SK-N-SH treated with all-trans-retinoic acid at 6 μM for 48 hours (cell line): ENCODE measurements around the gene RBM19.

Experiments used
- ARNTL ChIP-seq: fragments of 450-650 bp; formaldehyde crosslinking; IDR thresholded peaks from 2 replicates; pipeline ENCODE4 v1.5.0; 2020; ENCODE audit warnings: low read depth, mild to moderate bottlenecking, moderate library complexity, borderline replicate concordance
- CSDC2 ChIP-seq: fragments of 250-450 bp; sonication (Bioruptor Pico); IDR thresholded peaks from 2 replicates; pipeline ENCODE4 v1.5.0; 2020; ENCODE audit warnings: mild to moderate bottlenecking, moderate library complexity
- PPARA ChIP-seq: fragments of 250-450 bp; sonication (Bioruptor Pico); IDR thresholded peaks from 2 replicates; pipeline ENCODE4 v1.5.0; 2020; ENCODE audit warnings: mild to moderate bottlenecking, borderline replicate concordance
- RARB ChIP-seq: fragments of 250-450 bp; sonication (Bioruptor Pico); IDR thresholded peaks from 2 replicates; pipeline ENCODE4 v1.8.0; 2021; ENCODE audit warnings: mild to moderate bottlenecking, moderate library complexity
- TCF4 ChIP-seq: fragments of 250-450 bp; sonication (Bioruptor Pico); IDR thresholded peaks from 2 replicates; pipeline ENCODE4 v1.8.0; 2021; ENCODE audit warnings: mild to moderate bottlenecking, moderate library complexity, borderline replicate concordance
- ZFP3 ChIP-seq: fragments of 250-450 bp; sonication (Bioruptor Pico); IDR thresholded peaks from 2 replicates; pipeline ENCODE4 v1.5.0; 2020; ENCODE audit warnings: mild to moderate bottlenecking, moderate library complexity
- ZNF565 ChIP-seq: fragments of 450-650 bp; formaldehyde crosslinking; conservative IDR thresholded peaks from 2 replicates; pipeline ENCODE4 v1.5.0; 2020; ENCODE audit warnings: low read depth, mild to moderate bottlenecking, moderate library complexity
- ZNF70 ChIP-seq: fragments of 450-650 bp; formaldehyde crosslinking; IDR thresholded peaks from 2 replicates; pipeline ENCODE4 v1.5.0; 2020; ENCODE audit warnings: mild to moderate bottlenecking, moderate library complexity
- ZNF8 ChIP-seq: fragments of 450-650 bp; formaldehyde crosslinking; IDR thresholded peaks from 2 replicates; pipeline ENCODE4 v1.5.0; 2020; ENCODE audit warnings: mild to moderate bottlenecking, moderate library complexity
- TF ChIP-seq, protein P1 (sequence below): fragments of 250-450 bp; sonication (Bioruptor Pico); IDR thresholded peaks from 2 replicates; pipeline ENCODE4 v1.5.1; 2020; ENCODE audit warnings: low read depth, mild to moderate bottlenecking, moderate library complexity
- TF ChIP-seq, protein P2 (sequence below): fragments of 250-450 bp; sonication (Bioruptor Pico); IDR thresholded peaks from 2 replicates; pipeline ENCODE4 v1.8.0; 2020; ENCODE audit warnings: mild to moderate bottlenecking, moderate library complexity, borderline replicate concordance

DNA sequence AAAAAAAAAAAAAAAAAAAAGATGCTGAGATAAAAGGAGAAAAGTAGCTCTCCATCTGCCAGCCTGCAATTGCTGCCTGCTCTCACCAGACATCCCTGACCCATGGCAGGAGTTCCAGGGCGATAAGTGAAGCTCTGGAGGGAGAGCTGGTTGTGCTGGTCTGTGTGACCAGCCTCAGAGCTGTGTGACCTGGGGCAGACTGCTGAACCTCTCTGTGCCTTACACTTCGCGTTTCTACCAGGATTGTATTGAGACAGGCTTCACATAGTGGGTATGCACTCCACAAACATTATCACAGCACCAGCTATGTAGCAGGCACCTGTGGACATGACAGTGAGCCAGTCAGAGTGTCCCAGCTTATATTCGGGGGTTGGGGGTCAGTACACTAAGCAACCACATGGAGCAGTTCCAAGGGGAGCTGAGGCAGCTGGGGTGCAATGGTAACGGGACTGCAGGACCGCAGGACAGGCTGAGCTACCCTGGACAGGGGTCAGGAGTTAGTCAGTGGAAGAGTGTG, 57.5 kb downstream of the RBM19 start:
- TF ChIP-seq, protein P1, sequence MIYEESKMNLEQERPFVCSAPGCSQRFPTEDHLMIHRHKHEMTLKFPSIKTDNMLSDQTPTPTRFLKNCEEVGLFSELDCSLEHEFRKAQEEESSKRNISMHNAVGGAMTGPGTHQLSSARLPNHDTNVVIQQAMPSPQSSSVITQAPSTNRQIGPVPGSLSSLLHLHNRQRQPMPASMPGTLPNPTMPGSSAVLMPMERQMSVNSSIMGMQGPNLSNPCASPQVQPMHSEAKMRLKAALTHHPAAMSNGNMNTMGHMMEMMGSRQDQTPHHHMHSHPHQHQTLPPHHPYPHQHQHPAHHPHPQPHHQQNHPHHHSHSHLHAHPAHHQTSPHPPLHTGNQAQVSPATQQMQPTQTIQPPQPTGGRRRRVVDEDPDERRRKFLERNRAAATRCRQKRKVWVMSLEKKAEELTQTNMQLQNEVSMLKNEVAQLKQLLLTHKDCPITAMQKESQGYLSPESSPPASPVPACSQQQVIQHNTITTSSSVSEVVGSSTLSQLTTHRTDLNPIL, result no peak
- TF ChIP-seq, protein P2, sequence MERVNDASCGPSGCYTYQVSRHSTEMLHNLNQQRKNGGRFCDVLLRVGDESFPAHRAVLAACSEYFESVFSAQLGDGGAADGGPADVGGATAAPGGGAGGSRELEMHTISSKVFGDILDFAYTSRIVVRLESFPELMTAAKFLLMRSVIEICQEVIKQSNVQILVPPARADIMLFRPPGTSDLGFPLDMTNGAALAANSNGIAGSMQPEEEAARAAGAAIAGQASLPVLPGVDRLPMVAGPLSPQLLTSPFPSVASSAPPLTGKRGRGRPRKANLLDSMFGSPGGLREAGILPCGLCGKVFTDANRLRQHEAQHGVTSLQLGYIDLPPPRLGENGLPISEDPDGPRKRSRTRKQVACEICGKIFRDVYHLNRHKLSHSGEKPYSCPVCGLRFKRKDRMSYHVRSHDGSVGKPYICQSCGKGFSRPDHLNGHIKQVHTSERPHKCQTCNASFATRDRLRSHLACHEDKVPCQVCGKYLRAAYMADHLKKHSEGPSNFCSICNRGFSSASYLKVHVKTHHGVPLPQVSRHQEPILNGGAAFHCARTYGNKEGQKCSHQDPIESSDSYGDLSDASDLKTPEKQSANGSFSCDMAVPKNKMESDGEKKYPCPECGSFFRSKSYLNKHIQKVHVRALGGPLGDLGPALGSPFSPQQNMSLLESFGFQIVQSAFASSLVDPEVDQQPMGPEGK, result no peak
- TF ChIP-seq TCF4, result no peak
- no peak for TF ChIP-seq RARB (CRISPR knock-in tag)
- TF ChIP-seq ZNF70, result no peak
- no peak for TF ChIP-seq ZNF565 (CRISPR knock-in tag)
- TF ChIP-seq ARNTL, result no peak
- no peak for TF ChIP-seq CSDC2 (CRISPR knock-in tag)
- TF ChIP-seq PPARA (CRISPR knock-in tag), result no peak
- no peak for TF ChIP-seq ZFP3 (CRISPR knock-in tag)
- TF ChIP-seq ZNF8, result no peak
